B cell (primary cell): ENCODE results near the gene HES6. TPM values are rescaled to one million over a fixed set of nuclear protein-coding genes. Genes with fewer than 3 reads are reported as not detected.
A peak's percentile ranks its signal among the peaks of the same experiment; 100 is the strongest.

ENCODE experiments used
- ATAC-seq: fragments of 200-7000 bp; cut with Tn5 transposase; one replicate; pipeline ENCODE4 v1.10.0; 2021; ENCODE audit warnings: low read depth, mild to moderate bottlenecking, moderate number of reproducible peaks, moderate library complexity
- CTCF ChIA-PET: fragments of 350-600 bp; sonication (Branson Sonifier 250); formaldehyde crosslinking; loops from one replicate; lab custom pipeline; 2021; ENCODE audit warnings: antibody characterized with exemption, inconsistent platforms; lab: Charles Lee
- POLR2A ChIA-PET: fragments of 350-600 bp; sonication (Branson Sonifier 250); formaldehyde crosslinking; loops from one replicate; lab custom pipeline; 2021; ENCODE audit warnings: antibody characterized with exemption; lab: Charles Lee
- DNase-seq: peaks from one replicate; pipeline ENCODE4 v3.0.0; 2013
- H2AFZ ChIP-seq: 2 replicates; pipeline ENCODE4 v1.6.1; 2012; ENCODE audit warnings: mild to moderate bottlenecking, low read depth, low read length; ENCODE audit not compliant: insufficient read depth, poor library complexity, severe bottlenecking
- H3K27ac ChIP-seq, 2 donors: 1 replicate in 1 of 2; 2 replicates in 1 of 2; pipeline ENCODE4 v1.5.1; 2012 to 2013; ENCODE audit warnings: low read length in 2 of 2, mild to moderate bottlenecking in 2 of 2, moderate library complexity in 1 of 2
- H3K27me3 ChIP-seq, 4 experiments: fragments of 200-600 bp in 1 of 4; sonication (generic) in 1 of 4; replicated peaks in 1 of 4; 1 replicate in 2 of 4; 2 replicates in 2 of 4; pipeline versions ENCODE4 v1.6.1 to v1.7.0; 2013 to 2016; ENCODE audit warnings: low read length in 3 of 4, mild to moderate bottlenecking in 2 of 4, mixed read lengths in 1 of 4, moderate library complexity in 1 of 4; ENCODE audit not compliant: insufficient read depth in 4 of 4, control insufficient read depth in 3 of 4; ENCODE audit errors: control extremely low read depth in 1 of 4
- H3K36me3 ChIP-seq, 2 experiments: replicated peaks in 1 of 2; 1 replicate in 1 of 2; 2 replicates in 1 of 2; pipeline versions ENCODE4 v1.6.1 to v1.7.1; 2013; ENCODE audit warnings: low read length in 1 of 2; ENCODE audit not compliant: insufficient read depth in 2 of 2, control insufficient read depth in 1 of 2; ENCODE audit errors: control extremely low read depth in 1 of 2, extremely low read depth in 1 of 2
- H3K4me1 ChIP-seq, 2 donors: fragments of 200-600 bp in 1 of 2; sonication (generic) in 1 of 2; 1 replicate in 1 of 2; 2 replicates in 1 of 2; pipeline versions ENCODE4 v1.5.1 to v1.6.1; 2013 to 2017; ENCODE audit warnings: low read length in 2 of 2; ENCODE audit not compliant: control insufficient read depth in 2 of 2, insufficient read depth in 2 of 2
- H3K4me2 ChIP-seq: replicated peaks from 2 replicates; pipeline ENCODE3; 2012; ENCODE audit warnings: mild to moderate bottlenecking, low read depth, low read length; ENCODE audit not compliant: poor library complexity, severe bottlenecking
- H3K4me3 ChIP-seq, 5 experiments: fragments of 200-600 bp in 1 of 5; sonication (generic) in 1 of 5; 1 replicate in 3 of 5; 2 replicates in 2 of 5; pipeline versions ENCODE4 v1.5.1 to v1.7.0; 2011 to 2016; ENCODE audit warnings: low read length in 4 of 5, mild to moderate bottlenecking in 4 of 5, low read depth in 2 of 5, control low read depth in 1 of 5, moderate library complexity in 1 of 5; ENCODE audit not compliant: insufficient read depth in 1 of 5; ENCODE audit errors: control extremely low read depth in 1 of 5, extremely low read depth in 1 of 5
- H3K79me2 ChIP-seq: fragments of 200-600 bp; sonication (generic); one replicate; pipeline ENCODE4 v1.6.0; 2016; ENCODE audit warnings: low read length; ENCODE audit not compliant: control insufficient read depth, insufficient read depth
- H3K9ac ChIP-seq: fragments of 200-600 bp; sonication (generic); 2 replicates; pipeline ENCODE4 v1.6.1; 2017; ENCODE audit warnings: mild to moderate bottlenecking, low read length, moderate library complexity
- H3K9me3 ChIP-seq, 3 donors: one replicate each; pipeline versions ENCODE4 v1.6.1 to v1.7.1; 2013; ENCODE audit warnings: low read length in 2 of 3; ENCODE audit not compliant: control insufficient read depth in 2 of 3, insufficient read depth in 1 of 3; ENCODE audit errors: control extremely low read depth in 1 of 3
- H4K20me1 ChIP-seq: 2 replicates; pipeline ENCODE4 v1.6.0; 2012; ENCODE audit warnings: mild to moderate bottlenecking, low read length; ENCODE audit not compliant: insufficient read depth, control insufficient read depth, poor library complexity, severe bottlenecking
- H3K27ac Mint-ChIP-seq: one replicate; pipeline ENCODE4 v1.8.0; 2021; ENCODE audit warnings: mixed read lengths
- H3K27me3 Mint-ChIP-seq: one replicate; pipeline ENCODE4 v1.8.0; 2021; ENCODE audit warnings: mixed read lengths
- H3K4me1 Mint-ChIP-seq: one replicate; pipeline ENCODE4 v1.8.0; 2021; ENCODE audit warnings: mixed read lengths
- H3K4me3 Mint-ChIP-seq: one replicate; pipeline ENCODE4 v1.8.0; 2021; ENCODE audit warnings: mixed read lengths
- H3K9me3 Mint-ChIP-seq: one replicate; pipeline ENCODE4 v1.8.0; 2022; ENCODE audit warnings: mixed read lengths; ENCODE audit not compliant: insufficient read depth
- CTCF ChIP-seq: fragments of 200-600 bp; IDR thresholded peaks from one replicate; pipeline ENCODE4 v1.8.0; 2022; ENCODE audit warnings: antibody characterized with exemption, mild to moderate bottlenecking
- EZH2 ChIP-seq: IDR thresholded peaks from 2 replicates; pipeline ENCODE4 v1.6.1; 2012; ENCODE audit warnings: borderline replicate concordance, low read depth, mild to moderate bottlenecking, moderate library complexity, low read length; ENCODE audit not compliant: insufficient read depth, poor library complexity, severe bottlenecking
- WGBS: methylation state at CpG from one replicate; pipeline ENCODE4 v1.1.5; 2013; ENCODE audit warnings: missing lambda C conversion rate; ENCODE audit not compliant: insufficient coverage; 5-methylcytosine and 5-hydroxymethylcytosine counted together
- intact Hi-C: fragments of 100-400 bp; cut with micrococcal nuclease; formaldehyde crosslinking; loops from one replicate; pipeline ENCODE4 v1.10.0; 2022
- polyA plus RNA-seq: library from polyadenylated mRNA; depleted of rRNA; stranded (reverse); fragments of >200 nt; gene quantifications from 2 replicates; pipeline ENCODE4 v1.2.3, GENCODE V29; 2012
- total RNA-seq, 2 donors: library from RNA; stranded (reverse); fragments of 120-200 nt in 1 of 2; gene quantifications; 1 replicate in 1 of 2; 2 replicates in 1 of 2; pipeline versions ENCODE4 v1.2.3 to v1.2.4, GENCODE V29; 2013 to 2022

The HES6 gene
- total and polyA plus RNA-seq, 2 donors (not counting 1 experiment from before 2014, with no cell fraction given) = 6.5 to 14.3 TPM

- H3K79me2 ChIP-seq = no peaks in the 10 kb centered on the region
- no peaks in the 10 kb centered on the region for H3K9me3 ChIP-seq
- ChIA-PET POLR2A (no interaction called here), CTCF (no interaction called here)
- no peak overlapping the region for H3K27ac Mint-ChIP-seq
- 97% methylated on average over 11 of the region's 11 CpGs for WGBS
- ATAC-seq = no peak
- no peak overlapping the region for H2AFZ ChIP-seq
- no peaks in the 10 kb centered on the region for H3K4me1 Mint-ChIP-seq
- no peaks in the 10 kb centered on the region for H3K27me3 ChIP-seq
- H3K4me1 ChIP-seq = no peaks in the 10 kb centered on the region
- H3K27me3 Mint-ChIP-seq = no peaks in the 10 kb centered on the region
- H3K4me3 Mint-ChIP-seq = no peak overlapping the region
- intact Hi-C loops = no loop called here
- no peaks in the 10 kb centered on the region for H3K9me3 Mint-ChIP-seq
- no peak overlapping the region for H3K27ac ChIP-seq
- no peak overlapping the region for H3K9ac ChIP-seq
- TF ChIP-seq EZH2 = no peak
- TF ChIP-seq CTCF = no peak
- no peak for DNase-seq
- H3K36me3 ChIP-seq = peaks cover 0 to 30% of the 10 kb centered on the region in 2 experiments
- H3K4me2 ChIP-seq = no peak overlapping the region
- H3K4me3 ChIP-seq = no peak overlapping the region
- H4K20me1 ChIP-seq = no peaks in the 10 kb centered on the region
These were observed 12.1 kb upstream of the HES6 start for GRCh38 chr2:238251986-238252385.

- no peak overlapping the region for H2AFZ ChIP-seq
- H3K9me3 ChIP-seq = no peaks in the 10 kb centered on the region
- no peak overlapping the region for H3K9ac ChIP-seq
- intact Hi-C loops = no loop called here
- no peak overlapping the region for H3K27ac ChIP-seq
- H3K4me3 ChIP-seq = no peak overlapping the region
- Mint-ChIP-seq H3K27ac (peak overlapping the region; percentile 26), H3K27me3 (no peaks in the 10 kb centered on the region), H3K9me3 (no peaks in the 10 kb centered on the region), H3K4me3 (no peak overlapping the region), H3K4me1 (no peaks in the 10 kb centered on the region)
- no peaks in the 10 kb centered on the region for H3K4me1 ChIP-seq
- peaks cover 0 to 25% of the 10 kb centered on the region in 2 experiments for H3K36me3 ChIP-seq
- H4K20me1 ChIP-seq = no peaks in the 10 kb centered on the region
- POLR2A ChIA-PET = no interaction called here
- CTCF ChIA-PET = no interaction called here
- H3K4me2 ChIP-seq = no peak overlapping the region
- H3K27me3 ChIP-seq = no peaks in the 10 kb centered on the region
- no peak for ATAC-seq
- DNase-seq = no peak
- TF ChIP-seq CTCF = no peak
- TF ChIP-seq EZH2 = no peak
- no peaks in the 10 kb centered on the region for H3K79me2 ChIP-seq
- 97% methylated on average over 12 of the region's 12 CpGs for WGBS
These were observed 11.5 kb upstream of the HES6 start for GRCh38 chr2:238251331-238251730.
